Mesothelial cell of epicardium (in vitro differentiated cells): ENCODE data around the gene CHRDL2. TPM values are rescaled to one million over a fixed set of nuclear protein-coding genes. Genes with fewer than 3 reads are reported as not detected.

Experiments used
- DNase-seq, 2 experiments: peaks; one replicate each; pipeline ENCODE4 v3.0.0; 2021; ENCODE audit warnings: low spot score in 2 of 2; ENCODE audit not compliant: unreplicated experiment in 2 of 2
- H3K27ac Mint-ChIP-seq: 2 replicates; pipeline ENCODE4 v1.8.0; 2021; ENCODE audit warnings: mixed read lengths
- H3K27me3 Mint-ChIP-seq: 2 replicates; pipeline ENCODE4 v1.8.0; 2021; ENCODE audit warnings: low read depth, mixed read lengths
- H3K36me3 Mint-ChIP-seq: 2 replicates; pipeline ENCODE4 v1.8.0; 2021; ENCODE audit warnings: mixed read lengths
- H3K4me1 Mint-ChIP-seq: 2 replicates; pipeline ENCODE4 v1.8.0; 2021; ENCODE audit warnings: mixed read lengths
- H3K4me3 Mint-ChIP-seq: 2 replicates; pipeline ENCODE4 v1.8.0; 2021; ENCODE audit warnings: mild to moderate bottlenecking, moderate library complexity, mixed read lengths
- H3K9me3 Mint-ChIP-seq: 2 replicates; pipeline ENCODE4 v1.8.0; 2021; ENCODE audit warnings: mixed read lengths
- CTCF ChIP-seq: fragments of 200-600 bp; sonication (generic); IDR thresholded peaks from one replicate; pipeline ENCODE4 v1.5.0; 2021; ENCODE audit warnings: antibody characterized with exemption; ENCODE audit not compliant: unreplicated experiment
- total RNA-seq: library from RNA; stranded (reverse); gene quantifications from 3 replicates; pipeline ENCODE4 v1.2.1, GENCODE V29; 2021

CHRDL2 gene
- total RNA-seq, 1 donor from 2014 or later: 0.65 TPM

DNA sequence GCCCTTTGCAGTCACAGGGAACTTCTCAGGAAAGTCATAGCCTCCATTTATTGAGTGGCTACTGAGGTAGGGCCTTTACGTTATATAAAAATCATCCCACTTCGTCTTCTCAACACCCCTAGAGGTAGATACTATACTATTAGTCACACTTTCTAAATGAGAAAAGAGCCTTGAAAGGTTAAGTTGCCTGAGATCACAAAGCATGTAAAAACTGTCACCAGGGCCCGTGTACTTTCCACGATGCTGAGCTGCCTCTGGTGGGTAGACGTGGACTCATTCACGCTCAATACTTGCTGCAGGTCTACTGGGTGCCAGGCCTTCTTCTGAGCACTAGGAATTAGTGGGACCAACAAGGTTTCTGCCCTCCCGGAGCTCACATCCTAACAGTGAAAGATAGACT is 16.3 kb downstream of the CHRDL2 start:
- Mint-ChIP-seq H3K36me3 (no peaks in the 10 kb centered on the region), H3K9me3 (no peaks in the 10 kb centered on the region), H3K4me1 (peaks cover 19% of the 10 kb centered on the region), H3K4me3 (no peak overlapping the region), H3K27ac (no peak overlapping the region), H3K27me3 (no peaks in the 10 kb centered on the region)
- DNase-seq: no peak
- no peak for TF ChIP-seq CTCF

- no peak for DNase-seq
- Mint-ChIP-seq H3K27me3 (no peaks in the 10 kb centered on the region), H3K4me3 (no peak overlapping the region), H3K27ac (no peak overlapping the region), H3K9me3 (no peaks in the 10 kb centered on the region), H3K36me3 (no peaks in the 10 kb centered on the region), H3K4me1 (peaks cover 25% of the 10 kb centered on the region)
- TF ChIP-seq CTCF: no peak
These were observed 17.5 kb downstream of the CHRDL2 start for GRCh38 chr11:74713686-74714085.

DNA sequence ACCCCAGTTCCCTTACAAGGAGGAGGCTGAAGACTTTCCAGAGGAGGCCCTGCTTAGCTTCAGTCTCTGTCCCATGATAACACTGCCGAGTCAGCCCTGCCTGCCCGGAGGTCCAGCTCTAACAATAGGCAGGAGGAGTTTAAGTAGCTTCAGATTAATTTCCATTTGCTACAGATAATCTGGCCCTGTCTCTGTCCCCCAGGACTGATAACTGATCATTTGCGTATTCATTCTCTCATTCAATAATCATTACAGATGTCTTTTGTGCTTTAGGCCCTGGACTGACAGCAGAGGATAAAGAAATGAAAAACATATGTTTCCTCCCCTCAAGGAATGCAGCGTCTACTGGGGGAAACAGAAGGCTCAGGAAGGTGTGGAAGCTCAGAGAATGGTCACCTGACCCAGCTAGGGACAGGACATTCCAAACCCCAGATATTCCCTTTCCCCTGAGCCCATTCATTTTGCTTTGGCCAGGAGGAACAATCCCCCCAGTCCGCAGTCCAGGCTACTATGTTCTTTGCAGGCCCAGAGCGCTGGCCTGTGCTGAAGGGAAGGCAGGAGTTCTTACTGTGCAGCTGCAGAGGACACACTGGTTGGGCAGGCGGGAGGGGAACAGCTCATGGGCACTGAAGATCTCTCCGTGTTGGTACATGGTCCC is 20.8 kb downstream of the CHRDL2 start:
- no peak for DNase-seq
- no peak overlapping the region for H3K4me3 Mint-ChIP-seq
- H3K27me3 Mint-ChIP-seq: no peaks in the 10 kb centered on the region
- H3K4me1 Mint-ChIP-seq: peaks cover 25% of the 10 kb centered on the region
- H3K27ac Mint-ChIP-seq: peak overlapping the region; percentile 72
- no peaks in the 10 kb centered on the region for H3K9me3 Mint-ChIP-seq
- no peaks in the 10 kb centered on the region for H3K36me3 Mint-ChIP-seq
- no peak for TF ChIP-seq CTCF

GRCh38 chr11:74709175-74709574 is 22.1 kb downstream of the CHRDL2 start:
- Mint-ChIP-seq H3K36me3 (no peaks in the 10 kb centered on the region), H3K27ac (peak overlapping the region; percentile 71), H3K4me3 (no peak overlapping the region), H3K27me3 (no peaks in the 10 kb centered on the region), H3K4me1 (peaks cover 25% of the 10 kb centered on the region), H3K9me3 (no peaks in the 10 kb centered on the region)
- DNase-seq: no peak
- TF ChIP-seq CTCF: no peak

DNA sequence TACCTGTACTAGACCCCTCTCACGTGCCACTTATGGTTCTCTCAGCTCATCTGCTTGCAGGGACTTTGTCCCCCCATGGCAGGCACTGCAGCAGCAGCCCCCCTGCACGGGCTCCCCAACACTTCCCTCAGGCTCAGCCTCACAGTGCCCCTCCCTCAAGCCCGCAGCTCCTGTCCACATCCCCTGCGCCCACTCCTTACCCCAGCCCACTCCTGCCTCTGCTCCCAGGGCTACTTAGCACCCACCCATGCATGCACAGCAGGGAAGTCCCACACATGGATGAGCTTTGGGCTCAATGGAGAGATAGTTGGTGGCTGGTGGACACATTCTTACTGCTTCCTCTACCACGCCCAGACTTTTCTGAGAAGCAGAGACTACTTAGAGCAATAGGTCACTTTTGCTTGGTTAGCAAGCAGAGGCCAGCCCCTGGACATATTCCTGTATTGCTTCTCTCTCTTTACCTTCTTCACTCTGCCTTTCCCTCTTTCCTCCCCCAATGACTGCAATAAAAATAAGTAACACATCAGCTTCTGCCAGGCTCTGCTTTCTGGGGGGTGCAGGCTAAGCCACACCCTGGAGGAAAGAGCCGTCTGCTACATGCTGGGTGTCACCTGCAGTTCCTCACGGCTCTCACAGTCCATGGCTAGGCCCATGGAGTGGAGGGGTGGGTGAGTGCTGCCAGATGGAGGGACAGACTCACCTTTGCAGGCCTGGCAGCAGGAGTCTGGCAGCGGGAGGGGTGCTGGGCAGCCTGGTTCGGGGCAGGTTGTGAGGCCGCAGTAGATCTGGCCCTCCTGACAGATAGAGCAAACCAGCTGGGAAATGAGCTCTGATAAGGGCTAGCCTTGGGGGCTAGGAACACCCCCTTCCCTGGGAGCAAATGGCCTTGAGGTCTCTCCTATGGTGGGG is 23.4 kb downstream of the CHRDL2 start:
- H3K27me3 Mint-ChIP-seq: no peaks in the 10 kb centered on the region
- H3K36me3 Mint-ChIP-seq: no peaks in the 10 kb centered on the region
- TF ChIP-seq CTCF: no peak
- H3K27ac Mint-ChIP-seq: no peak overlapping the region
- H3K4me3 Mint-ChIP-seq: no peak overlapping the region
- peaks cover 25% of the 10 kb centered on the region for H3K4me1 Mint-ChIP-seq
- no peaks in the 10 kb centered on the region for H3K9me3 Mint-ChIP-seq
- no peak for DNase-seq
